ENCODE results near the gene CDH12.

GRCh38 chr5:21862986-21863385 is 990.2 kb downstream of the CDH12 start:
- TF ChIP-seq ATF2 (IDR thresholded peaks at IDR 0.05; ENCODE audit: low read length) (no peak), FOXM1 (IDR thresholded peaks at IDR 0.05; ENCODE audit: low read depth, low read length) (no peak)

Data from GM12878 (cell line).